ENCODE results near the gene ARID3C.

Gene ARID3C

GRCh38 chr9:34592895-34593601 lies 35.8 kb downstream of the ARID3C start:
- DNase-seq: no peak

DNA sequence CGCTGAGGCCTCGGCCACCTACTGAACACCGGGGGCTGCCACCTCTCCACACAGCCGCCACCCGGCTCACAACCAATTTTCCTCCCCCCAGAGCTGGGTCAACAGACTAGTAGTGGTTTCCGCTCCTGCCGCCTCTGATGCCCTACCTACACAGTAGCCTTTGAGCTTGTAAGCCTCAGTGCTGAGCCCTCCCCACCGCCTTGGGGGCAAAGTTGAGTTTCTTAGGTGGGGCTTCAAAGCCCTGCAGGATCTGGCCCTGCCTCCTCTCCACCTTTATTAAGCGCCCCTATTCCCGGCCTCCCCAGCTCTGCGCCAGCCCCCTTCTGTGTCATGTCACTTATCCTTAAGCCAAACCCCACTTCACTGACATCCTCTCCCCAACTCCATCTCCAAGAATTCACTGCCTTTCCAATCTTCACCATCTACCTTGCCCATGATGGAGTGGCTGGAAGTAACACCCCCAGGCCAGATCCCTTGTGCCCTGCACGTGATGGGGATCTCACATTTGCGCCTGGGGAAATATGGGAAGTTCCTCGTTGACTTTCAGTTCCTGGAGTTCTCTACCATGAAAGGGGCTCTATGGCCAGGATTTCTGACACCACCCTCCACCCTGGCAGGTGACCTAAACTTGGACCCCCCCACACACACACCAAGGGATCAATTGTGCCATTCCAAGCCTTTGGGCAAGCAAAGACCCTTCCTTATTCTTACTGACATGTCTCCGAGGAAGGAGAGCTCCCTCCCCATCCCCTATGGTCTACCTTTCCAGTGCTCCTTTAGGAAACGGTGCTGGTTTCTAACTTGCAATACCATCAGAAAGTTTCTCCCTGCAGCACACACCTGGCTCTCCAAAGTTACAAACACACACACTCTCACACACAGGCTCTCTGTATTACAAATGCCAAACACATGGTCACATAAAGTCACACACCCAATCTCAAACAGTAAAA lies 36.7 kb downstream of the ARID3C start:
- DNase-seq: no peak

GRCh38 chr9:34591248-34591916 lies 37.5 kb downstream of the ARID3C start:
- peak; percentile 81 for DNase-seq

DNA sequence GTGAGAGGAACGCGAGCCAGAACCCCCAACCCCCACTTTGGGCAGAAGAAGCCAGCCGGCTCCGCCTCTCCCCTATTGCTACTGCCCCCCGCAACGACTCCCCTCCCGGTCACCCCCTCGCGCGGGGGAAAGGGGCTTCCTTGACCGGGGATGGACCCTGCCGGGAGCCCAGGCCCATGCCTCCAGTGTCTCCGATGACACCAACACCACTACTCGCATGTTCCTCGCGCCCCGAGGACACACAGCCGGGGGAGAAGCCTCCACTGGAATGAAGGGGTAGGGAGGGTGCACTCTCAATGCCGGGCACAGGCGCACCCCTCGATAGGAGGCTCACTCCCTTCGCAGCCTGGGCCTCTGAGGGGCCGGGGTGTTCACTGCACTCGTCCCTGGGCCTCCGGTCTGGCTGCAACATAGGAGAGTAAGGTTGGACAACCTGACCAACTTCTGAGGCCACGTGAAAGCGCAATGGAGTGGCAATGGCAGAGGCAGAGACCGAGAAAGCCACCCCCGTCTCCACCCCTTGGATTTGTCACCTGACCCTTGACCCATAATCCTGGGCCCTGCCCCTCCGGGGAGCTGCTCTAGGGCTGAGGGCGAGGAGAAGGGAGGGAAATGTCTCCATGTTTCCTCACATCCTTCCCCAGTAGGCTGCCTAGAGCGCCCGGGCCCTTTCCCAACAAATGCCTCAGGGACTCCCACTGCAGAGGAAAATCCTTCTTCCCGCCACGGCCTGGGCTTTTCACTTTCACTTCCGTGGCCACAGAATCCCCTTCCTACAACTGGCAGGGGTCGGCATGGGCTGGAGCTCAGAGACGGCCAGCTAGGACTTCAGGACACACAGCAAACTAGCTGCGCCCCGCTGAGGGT lies 38.3 kb downstream of the ARID3C start:
- DNase-seq: no peak

GRCh38 chr9:34589636-34590380 lies 39.1 kb downstream of the ARID3C start, which contains the start of gene CNTFR:
CNTFR (minus strand) TSS chr9:34589724; CDS start chr9:34568981, 20,743 bp downstream.
- DNase-seq: no peak

DNA sequence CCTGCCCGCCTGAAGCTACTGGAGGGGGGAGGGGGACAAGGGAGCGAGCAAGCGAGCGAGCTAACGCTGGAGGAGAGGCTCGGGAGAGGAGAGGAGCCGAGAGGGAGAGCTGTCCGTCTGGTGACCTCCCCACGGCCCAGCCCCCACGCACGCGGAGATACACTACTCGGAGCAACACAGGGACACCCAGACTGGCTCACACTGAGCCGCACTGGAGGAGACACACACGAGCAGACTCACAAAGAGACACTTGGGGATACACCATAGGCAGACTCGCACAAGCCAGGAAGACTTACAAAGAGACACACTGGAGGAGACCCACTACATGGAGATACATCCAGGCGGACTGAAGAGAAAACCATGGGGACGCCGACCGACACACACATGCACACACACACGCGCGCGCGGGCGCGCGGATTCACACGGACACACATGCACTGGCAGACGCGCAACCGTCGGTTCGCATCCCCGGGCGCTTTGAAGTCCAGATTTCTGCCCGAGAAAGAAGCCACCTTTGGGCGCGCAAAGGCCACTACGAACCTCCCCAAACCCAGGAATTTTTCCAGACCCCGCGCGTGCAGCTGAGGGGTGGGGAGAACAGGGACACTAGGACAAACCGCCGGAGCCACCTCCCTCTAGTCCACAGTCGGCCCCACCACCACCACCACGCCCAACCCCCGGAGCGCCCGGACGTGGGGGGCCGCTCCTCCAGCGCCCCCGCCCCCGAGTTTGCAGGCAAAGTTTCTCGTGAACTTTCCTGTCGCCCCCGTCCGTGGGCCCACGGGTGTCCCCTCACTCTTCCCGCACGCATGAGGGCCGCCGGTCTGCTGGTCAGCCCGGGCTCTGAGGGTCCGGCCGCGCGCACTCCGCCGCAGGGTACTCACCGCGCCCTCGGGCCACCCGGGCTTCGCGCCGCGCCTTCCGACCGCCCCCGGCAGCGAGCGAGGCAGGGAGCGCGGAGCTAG lies 39.9 kb downstream of the ARID3C start:
- DNase-seq: no peak

DNA sequence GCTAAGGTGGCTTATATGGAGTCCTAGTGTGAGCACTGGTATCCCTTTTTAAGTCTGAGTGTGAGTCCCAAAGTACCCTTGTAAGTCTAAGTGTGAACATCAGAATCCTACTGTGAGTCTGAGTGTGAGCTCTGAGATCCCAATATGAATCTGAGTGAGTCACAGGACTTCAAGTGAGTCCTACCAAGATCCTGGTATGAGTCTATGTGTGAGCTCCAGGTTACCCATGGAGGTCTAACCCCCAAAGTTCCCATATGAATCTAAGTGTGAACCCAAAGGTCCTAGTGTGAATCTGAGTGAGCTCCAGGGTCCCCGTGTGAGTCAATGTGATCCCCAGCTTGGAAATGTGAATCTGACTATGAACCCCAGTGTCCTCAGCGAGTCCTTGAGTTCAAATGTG lies 41.6 kb downstream of the ARID3C start:
- DNase-seq: no peak

DNA sequence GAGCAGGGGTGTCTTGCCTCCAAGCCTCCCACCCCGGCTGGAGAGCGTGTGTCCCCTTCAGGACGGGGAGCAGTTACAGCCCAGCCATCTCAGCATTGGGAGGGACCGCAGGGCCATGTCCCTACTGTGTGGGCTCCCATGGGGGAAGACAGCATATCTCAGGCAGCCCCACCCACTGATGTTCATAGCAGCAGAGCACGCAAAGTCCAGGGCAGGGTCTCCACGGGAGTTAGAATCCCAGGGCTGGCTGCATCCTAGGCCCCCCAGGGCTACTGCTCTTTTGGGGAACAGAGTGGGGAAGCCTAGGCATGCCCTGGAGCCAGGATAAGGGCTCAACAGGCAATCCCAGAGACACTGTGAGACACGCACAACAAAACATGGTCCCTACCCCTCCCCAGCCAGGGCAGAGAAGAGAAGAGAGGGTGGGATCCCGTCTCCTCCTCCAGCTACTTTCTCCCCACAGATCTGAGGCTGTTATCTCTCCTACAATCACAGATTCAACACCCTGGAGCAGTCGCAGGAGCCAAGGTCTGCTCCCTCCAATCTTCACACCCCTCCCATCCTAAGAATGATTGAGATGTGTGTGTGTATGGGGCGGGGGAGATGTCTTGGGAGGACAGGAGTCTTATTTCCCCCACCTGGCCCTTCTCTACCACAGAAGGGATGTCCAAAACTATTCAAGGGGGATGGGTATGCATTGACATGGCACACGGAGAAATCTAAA lies 42.8 kb downstream of the ARID3C start:
- no peak for DNase-seq

- no peak for DNase-seq
Measured at GRCh38 chr9:34584970-34585369, 43.9 kb downstream of the ARID3C start.

DNA sequence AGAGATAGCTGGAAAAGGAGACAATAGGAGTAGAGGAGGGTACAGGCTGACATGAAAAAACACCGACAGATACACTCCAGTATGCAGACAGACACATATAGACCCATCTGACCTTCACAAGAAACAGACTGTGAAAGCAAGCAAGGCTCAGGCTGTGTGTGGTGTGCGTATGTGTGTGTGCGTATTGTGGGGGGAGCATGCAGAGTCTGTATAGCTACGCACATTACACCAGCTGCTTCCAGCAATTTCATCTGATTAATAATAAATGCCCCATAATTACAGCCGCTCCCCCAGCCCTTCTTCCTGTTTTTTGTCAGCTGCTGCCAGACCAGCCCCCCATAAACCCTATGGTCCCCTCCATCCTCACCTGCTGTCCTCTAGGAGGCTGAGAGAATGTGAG lies 46.1 kb downstream of the ARID3C start:
- no peak for DNase-seq

DNA sequence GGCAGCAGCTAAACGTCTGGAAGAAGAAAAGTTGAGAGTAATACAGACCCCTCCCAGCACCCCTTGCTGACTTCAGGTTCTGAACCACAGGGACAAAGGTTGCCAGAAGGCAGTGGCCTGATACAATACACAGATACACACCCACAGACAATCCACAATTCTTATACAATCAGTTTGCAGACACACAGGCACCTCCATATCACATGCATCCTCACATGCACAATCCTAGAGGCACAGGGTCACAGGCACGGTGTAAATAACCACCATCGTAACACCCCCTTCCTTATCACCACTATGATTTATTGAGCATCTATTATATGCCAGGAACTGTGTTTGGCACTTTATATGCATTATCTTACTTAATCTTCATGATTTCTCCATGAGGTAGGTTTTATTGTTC lies 47.5 kb downstream of the ARID3C start:
- DNase-seq: no peak

GRCh38 chr9:34580358-34580757 lies 48.5 kb downstream of the ARID3C start:
- no peak for DNase-seq

- no peak for DNase-seq
Measured at GRCh38 chr9:34579808-34580163, 49.1 kb downstream of the ARID3C start.

GRCh38 chr9:34579104-34579807 lies 49.6 kb downstream of the ARID3C start:
- DNase-seq: no peak

DNA sequence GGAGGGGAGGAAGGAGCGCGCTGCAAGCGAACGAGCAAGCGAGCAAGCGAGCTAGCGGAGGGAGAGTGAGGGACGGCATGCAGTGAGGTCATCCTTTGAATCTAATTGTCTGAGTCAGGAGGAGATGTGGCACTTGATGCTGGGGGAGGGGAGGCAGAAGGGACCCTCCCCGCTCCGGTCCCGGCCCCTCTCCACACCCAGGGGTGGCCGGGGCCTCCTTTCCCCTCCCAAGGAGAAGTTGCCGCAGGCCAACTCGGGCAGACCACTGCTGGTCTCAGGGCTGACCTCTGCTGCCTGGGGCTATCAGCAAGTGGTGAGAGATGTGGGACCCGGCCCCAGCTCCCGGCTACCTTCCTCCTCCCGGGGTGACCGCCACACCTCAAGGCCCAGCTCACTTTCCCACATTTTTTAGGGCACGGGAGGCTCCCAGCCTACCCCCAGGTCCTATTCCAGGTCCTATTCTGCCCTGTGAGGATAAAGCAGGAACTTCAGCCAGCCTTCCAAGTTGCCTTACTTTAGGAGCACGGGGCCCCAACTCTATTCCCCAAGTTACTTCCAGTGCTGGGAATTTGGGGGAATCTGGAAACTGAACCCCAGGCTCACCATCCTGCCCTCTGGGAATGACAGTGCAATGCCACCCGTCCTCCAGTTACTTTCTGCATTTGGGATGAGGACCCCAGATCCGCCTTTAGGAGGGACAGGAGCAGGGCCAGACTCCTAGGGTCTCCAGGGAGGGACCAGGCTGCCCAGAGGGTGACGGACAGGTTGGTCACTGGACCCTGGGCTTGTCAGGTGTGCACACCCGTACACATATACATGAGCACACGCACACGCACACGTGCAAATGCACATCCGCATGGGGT lies 50.4 kb downstream of the ARID3C start:
- DNase-seq: peak; percentile 13

DNA sequence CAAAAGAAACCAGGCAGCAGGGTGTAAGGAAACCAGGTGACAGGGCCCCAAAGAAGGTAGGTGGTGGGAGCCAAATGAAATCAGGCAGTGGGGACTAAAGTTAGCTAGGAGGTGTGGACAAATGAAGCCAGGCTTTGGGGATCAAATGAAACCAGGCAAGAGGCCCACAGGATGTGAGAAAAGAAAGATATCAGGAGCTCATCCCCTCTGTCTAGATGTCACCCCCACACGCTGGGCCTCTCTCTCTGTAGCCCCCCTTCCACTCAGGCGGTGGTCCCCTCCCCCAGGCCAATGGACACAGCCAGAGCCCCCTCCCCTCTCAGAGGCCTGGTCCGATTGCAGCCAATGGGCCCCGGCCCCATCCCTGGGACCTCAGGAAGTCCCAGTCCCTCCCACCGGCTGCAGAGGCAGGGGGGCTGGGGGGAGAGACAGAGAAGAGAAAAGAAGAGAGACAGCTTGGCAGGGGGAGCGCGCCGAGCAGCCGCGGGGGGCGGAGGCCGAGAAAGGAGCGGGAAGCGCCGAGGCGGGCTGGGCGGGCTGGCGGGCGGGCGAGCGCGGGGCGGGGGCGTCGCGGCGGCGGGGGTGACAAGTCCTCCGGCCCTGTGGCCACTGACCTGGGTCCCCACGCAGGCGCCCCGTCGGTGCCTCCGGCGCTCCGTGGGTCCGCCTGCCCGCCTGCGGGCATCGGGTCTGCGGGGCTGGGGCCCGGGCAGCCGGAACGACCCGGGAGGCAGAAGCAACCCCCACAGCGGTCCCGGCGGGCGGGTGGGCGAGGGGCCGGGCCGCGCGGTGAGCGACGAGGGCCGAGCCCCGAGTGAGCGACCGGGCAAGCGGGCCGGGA lies 51.2 kb downstream of the ARID3C start:
- no peak for DNase-seq

Measured in CD4-positive, alpha-beta T cell treated with Interleukin-6 for 4 hours (primary cell).